Fibroblast of skin of back (primary cell): ENCODE results near the gene SYT2.
"Not testable (repeated sequence)": the region's sequence is repeated elsewhere in the genome, so short reads cannot be mapped to it uniquely, and the experiment has no call there.

Experiments used
- DNase-seq: peaks from one replicate; pipeline ENCODE4 v3.0.0-alpha.2; 2013

The SYT2 gene

GRCh38 chr1:202589190-202589930 lies 120.9 kb downstream of the SYT2 start:
- peak; percentile 100 for DNase-seq

GRCh38 chr1:202588503-202589189 lies 121.6 kb downstream of the SYT2 start:
- DNase-seq = peak; percentile 49

- no peak for DNase-seq
Measured at GRCh38 chr1:202587859-202588485, 122.3 kb downstream of the SYT2 start.

GRCh38 chr1:202586871-202587270 lies 123.4 kb downstream of the SYT2 start:
- no peak for DNase-seq

GRCh38 chr1:202586018-202586821 lies 124.0 kb downstream of the SYT2 start:
- peak; percentile 70 for DNase-seq

GRCh38 chr1:202585590-202585933 lies 124.7 kb downstream of the SYT2 start:
- peak; percentile 65 for DNase-seq

GRCh38 chr1:202584707-202585589 lies 125.3 kb downstream of the SYT2 start:
- no peak for DNase-seq

GRCh38 chr1:202582350-202582749 lies 127.9 kb downstream of the SYT2 start:
- not testable (repeated sequence) for DNase-seq

- DNase-seq = peak; percentile 40
Measured at GRCh38 chr1:202580619-202581018, 129.6 kb downstream of the SYT2 start.

- peak; percentile 95 for DNase-seq
Measured at GRCh38 chr1:202579806-202580205, 130.4 kb downstream of the SYT2 start.

- DNase-seq = peak; percentile 57
Measured at GRCh38 chr1:202578565-202578964, 131.7 kb downstream of the SYT2 start.

- peak; percentile 90 for DNase-seq
Measured at GRCh38 chr1:202578001-202578504, 132.2 kb downstream of the SYT2 start.

- peak; percentile 64 for DNase-seq
Measured at GRCh38 chr1:202577381-202577780, 132.9 kb downstream of the SYT2 start.

- peak; percentile 87 for DNase-seq
Measured at GRCh38 chr1:202576816-202577215, 133.4 kb downstream of the SYT2 start.

- peak; percentile 43 for DNase-seq
Measured at GRCh38 chr1:202575918-202576653, 134.2 kb downstream of the SYT2 start.

GRCh38 chr1:202572867-202573266 lies 137.4 kb downstream of the SYT2 start:
- no peak for DNase-seq

- peak; percentile 58 for DNase-seq
Measured at GRCh38 chr1:202571719-202572339, 138.4 kb downstream of the SYT2 start.

GRCh38 chr1:202569393-202570322 lies 140.6 kb downstream of the SYT2 start:
- DNase-seq = peak; percentile 54

GRCh38 chr1:202568826-202569225 lies 141.4 kb downstream of the SYT2 start:
- no peak for DNase-seq
